PC-3 (cell line): ENCODE results near the gene AXL. TPM values are rescaled to one million over a fixed set of nuclear protein-coding genes. Genes with fewer than 3 reads are reported as not detected.

Experiments used
- ATAC-seq: fragments of 200-7000 bp; cut with Tn5 transposase; 2 replicates; pipeline ENCODE4 v1.9.1; 2020; ENCODE audit warnings: mild to moderate bottlenecking, moderate library complexity
- BruUV-seq: library from RNA; stranded (reverse); fragments of 400-500 nt; replicated peaks from 2 replicates; lab custom pipeline; 2021; lab: Mats Ljungman, UMichigan
- CTCF ChIA-PET: fragments of 300-600 bp; sonication (Branson Sonifier 250); formaldehyde crosslinking; loops from one replicate; lab custom pipeline; 2022; ENCODE audit warnings: antibody characterized with exemption; lab: Charles Lee
- POLR2A ChIA-PET: fragments of 300-600 bp; sonication (Branson Sonifier 250); formaldehyde crosslinking; loops from one replicate; lab custom pipeline; 2022; ENCODE audit warnings: antibody characterized with exemption; ENCODE audit not compliant: unreplicated experiment; lab: Charles Lee
- DNase-seq: peaks from one replicate; pipeline ENCODE4 v3.0.0-alpha.2; 2015
- H2AFZ ChIP-seq: fragments of 300-600 bp; sonication (generic); 2 replicates; pipeline ENCODE4 v1.6.0; 2016; ENCODE audit warnings: antibody characterized with exemption, low read length
- H3F3A ChIP-seq: fragments of 300-600 bp; sonication (generic); one replicate; pipeline ENCODE4 v1.6.0; 2017; ENCODE audit warnings: antibody characterized with exemption, low read length, control low read depth, mild to moderate bottlenecking; ENCODE audit not compliant: unreplicated experiment
- H3K27ac ChIP-seq: fragments of 300-600 bp; sonication (generic); 2 replicates; pipeline ENCODE4 v1.5.1; 2016; ENCODE audit warnings: mild to moderate bottlenecking, low read length
- H3K27me3 ChIP-seq: fragments of 300-600 bp; sonication (generic); 2 replicates; pipeline ENCODE4 v1.6.1; 2016; ENCODE audit warnings: low read length, mixed read lengths
- H3K36me3 ChIP-seq: fragments of 300-600 bp; sonication (generic); 2 replicates; pipeline ENCODE4 v1.6.1; 2016; ENCODE audit warnings: low read depth, mixed run types, low read length, mixed read lengths
- H3K4me1 ChIP-seq: fragments of 300-600 bp; sonication (generic); 2 replicates; pipeline ENCODE4 v1.5.1; 2016; ENCODE audit warnings: low read length; ENCODE audit not compliant: insufficient read depth
- H3K4me2 ChIP-seq: fragments of 300-600 bp; sonication (generic); 2 replicates; pipeline ENCODE4 v1.6.0; 2016; ENCODE audit warnings: low read length
- H3K4me3 ChIP-seq: fragments of 300-600 bp; sonication (generic); 2 replicates; pipeline ENCODE4 v1.5.1; 2016; ENCODE audit warnings: mild to moderate bottlenecking, low read length, mixed read lengths
- H3K79me2 ChIP-seq: fragments of 300-600 bp; sonication (generic); 2 replicates; pipeline ENCODE4 v1.6.1; 2017; ENCODE audit warnings: low read length, mixed read lengths
- H3K9ac ChIP-seq: fragments of 300-600 bp; sonication (generic); 2 replicates; pipeline ENCODE4 v1.6.0; 2016; ENCODE audit warnings: mild to moderate bottlenecking, low read length
- H3K9me2 ChIP-seq: fragments of 300-600 bp; sonication (generic); replicated peaks from 2 replicates; pipeline ENCODE4 v1.6.1; 2016; ENCODE audit warnings: mixed run types, low read length, mixed read lengths
- H3K9me3 ChIP-seq: fragments of 300-600 bp; sonication (generic); 2 replicates; pipeline ENCODE4 v1.6.1; 2016; ENCODE audit warnings: low read length, mixed read lengths
- H4K20me1 ChIP-seq: fragments of 300-600 bp; sonication (generic); 2 replicates; pipeline ENCODE4 v1.6.1; 2016; ENCODE audit warnings: low read length, mixed read lengths
- CTCF ChIP-seq: fragments of 300-600 bp; sonication (generic); conservative IDR thresholded peaks from 2 replicates; pipeline ENCODE4 v1.5.1; 2017; ENCODE audit warnings: antibody characterized with exemption, low read depth, mild to moderate bottlenecking, low read length
- EZH2 ChIP-seq: fragments of 300-600 bp; sonication (generic); IDR thresholded peaks from one replicate; pipeline ENCODE4 v1.6.1; 2017; ENCODE audit warnings: antibody characterized with exemption, mild to moderate bottlenecking, low read length; ENCODE audit not compliant: unreplicated experiment
- EZH2phosphoT487 ChIP-seq: fragments of 300-600 bp; sonication (generic); IDR thresholded peaks from 2 replicates; pipeline ENCODE4 v1.6.1; 2018; ENCODE audit warnings: mild to moderate bottlenecking, antibody characterized with exemption, low read length, borderline replicate concordance
- intact Hi-C: fragments of 100-400 bp; cut with micrococcal nuclease; formaldehyde crosslinking; loops from 2 replicates; pipeline ENCODE4 v1.9.0; 2023
- total RNA-seq: library from RNA; depleted of rRNA; stranded (reverse); fragments of >200 nt; gene quantifications from 2 replicates; pipeline ENCODE4 v1.2.3, GENCODE V29; 2014

The AXL gene
- total RNA-seq, 1 experiment from 2014 or later: 172 TPM

- H3K27ac ChIP-seq: peak overlapping the region; percentile 61
- TF ChIP-seq EZH2phosphoT487 (no peak), EZH2 (no peak), CTCF (no peak)
- intact Hi-C loops: no loop called here
- TSS peak; percentile 6 for BruUV-seq
- ChIA-PET POLR2A (no interaction called here), CTCF (no interaction called here)
- peak overlapping the region; percentile 88; the same call in 1 of the 2 replicates for H3K4me3 ChIP-seq
- DNase-seq (no peak), ATAC-seq (no peak)
- no peaks in the 10 kb centered on the region for H3K27me3 ChIP-seq
- H3K79me2 ChIP-seq: peaks cover 47% of the 10 kb centered on the region
- H3K9ac ChIP-seq: no peak overlapping the region
- H3F3A ChIP-seq: peaks cover under 1% of the 10 kb centered on the region
- peaks cover 8% of the 10 kb centered on the region; the same call in 1 of the 2 replicates for H3K36me3 ChIP-seq
- H4K20me1 ChIP-seq: no peaks in the 10 kb centered on the region
- H3K4me2 ChIP-seq: peak overlapping the region; percentile 99
- H3K9me3 ChIP-seq: no peaks in the 10 kb centered on the region
- H3K9me2 ChIP-seq: no peaks in the 10 kb centered on the region
- peaks cover 26% of the 10 kb centered on the region for H3K4me1 ChIP-seq
- H2AFZ ChIP-seq: peak overlapping the region; percentile 74
Observed at GRCh38 chr19:41218249-41218614, 791 bp upstream of the AXL start.

GRCh38 chr19:41219924-41220567 is 1.0 kb downstream of the AXL start:
- Histone ChIP-seq H3K9ac (peak overlapping the region; percentile 80), H3K27me3 (no peaks in the 10 kb centered on the region), H3K4me2 (peak overlapping the region; percentile 99), H3F3A (peaks cover 3% of the 10 kb centered on the region), H4K20me1 (no peaks in the 10 kb centered on the region), H3K4me3 (peak overlapping the region; percentile 88), H3K4me1 (peaks cover 44% of the 10 kb centered on the region), H3K9me2 (no peaks in the 10 kb centered on the region), H2AFZ (no peak overlapping the region), H3K27ac (peak overlapping the region; percentile 61), H3K36me3 (peaks cover 15% of the 10 kb centered on the region), H3K9me3 (no peaks in the 10 kb centered on the region), H3K79me2 (peaks cover 65% of the 10 kb centered on the region)
- TF ChIP-seq EZH2phosphoT487 (no peak), EZH2 (no peak), CTCF (no peak)
- ATAC-seq: peak; percentile 5; the same call in 1 of the 2 replicates
- BruUV-seq: TSS peak; percentile 19
- peak; percentile 27 for DNase-seq
- intact Hi-C loops: no loop called here
- POLR2A ChIA-PET: interaction anchor here (1.5 kb wide), 1 partner anchor 44 kb away, joined by 8 read pairs; the partner anchor contains the start of gene HNRNPUL1
- CTCF ChIA-PET: interaction anchor here (1.3 kb wide), 1 partner anchor 42 kb away, joined by 3 read pairs; no protein-coding TSS in a partner anchor

GRCh38 chr19:41220811-41221210 is 1.8 kb downstream of the AXL start:
- H3F3A ChIP-seq: peaks cover 3% of the 10 kb centered on the region
- ChIA-PET POLR2A (interaction anchor here (0.5 to 0.6 kb wide), 2 partner anchors 44 to 45 kb away, joined by 3 read pairs; no protein-coding TSS in a partner anchor), CTCF (interaction anchor here (1.3 kb wide), 1 partner anchor 42 kb away, joined by 3 read pairs; no protein-coding TSS in a partner anchor)
- H3K9me2 ChIP-seq: no peaks in the 10 kb centered on the region
- no peak for ATAC-seq
- intact Hi-C loops: no loop called here
- no peaks in the 10 kb centered on the region for H3K9me3 ChIP-seq
- peaks cover 15% of the 10 kb centered on the region for H3K36me3 ChIP-seq
- H2AFZ ChIP-seq: no peak overlapping the region
- H4K20me1 ChIP-seq: no peaks in the 10 kb centered on the region
- no peaks in the 10 kb centered on the region for H3K27me3 ChIP-seq
- DNase-seq: no peak
- peak overlapping the region; percentile 99 for H3K4me2 ChIP-seq
- H3K9ac ChIP-seq: peak overlapping the region; percentile 80
- peak overlapping the region; percentile 61 for H3K27ac ChIP-seq
- peak overlapping the region; percentile 88 for H3K4me3 ChIP-seq
- no TSS peak for BruUV-seq
- peaks cover 68% of the 10 kb centered on the region for H3K79me2 ChIP-seq
- TF ChIP-seq CTCF: no peak
- no peak for TF ChIP-seq EZH2
- peaks cover 49% of the 10 kb centered on the region for H3K4me1 ChIP-seq
